ENCODE results near the gene TESPA1. TPM values are rescaled to one million over a fixed set of nuclear protein-coding genes. Genes with fewer than 3 reads are reported as not detected.

Gene TESPA1
- polyA plus RNA-seq, 1 of the 3 experiments (the other 2 are of a cell fraction) = not detected

DNA sequence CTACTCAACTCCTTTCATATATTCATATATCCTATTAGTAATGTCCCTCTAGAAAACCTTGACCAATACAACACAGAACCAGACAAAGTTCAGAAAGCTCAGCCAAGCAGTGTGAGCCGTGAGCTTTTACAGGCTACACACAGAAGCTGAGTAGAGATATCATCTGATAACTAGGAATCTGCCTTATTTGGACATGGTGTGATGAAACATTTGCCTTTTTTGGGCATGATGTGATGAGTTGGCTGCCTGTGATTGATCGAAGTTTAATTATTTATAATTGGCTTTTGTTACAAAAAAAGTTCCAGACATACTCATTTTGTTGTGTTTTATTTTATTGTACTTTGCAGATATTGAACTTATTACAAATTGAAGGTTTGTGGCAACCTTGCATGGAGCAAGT, 46.6 kb downstream of the TESPA1 start:
- H3K79me2 ChIP-seq (ENCODE audit: insufficient read depth) = no peaks in the 10 kb centered on the region
- no peaks in the 10 kb centered on the region for H3K9me2 ChIP-seq
- H3K36me3 ChIP-seq (replicated peaks in 1 of 2; ENCODE audit: control insufficient read depth in 1 of 2, insufficient read depth in 2 of 2, low read length in 1 of 2) = no peaks in the 10 kb centered on the region
- no peak for TF ChIP-seq EP300 (IDR thresholded peaks at IDR 0.05; ENCODE audit: borderline replicate concordance in 1 of 2, low read depth in 1 of 2, low read length in 1 of 2)
- TF ChIP-seq RFX5 (IDR thresholded peaks at IDR 0.05; ENCODE audit: low read length) = no peak
- TF ChIP-seq NFIC (IDR thresholded peaks at IDR 0.05; ENCODE audit: borderline replicate concordance) = no peak
- no peak for TF ChIP-seq POLR2AphosphoS5 (IDR thresholded peaks at IDR 0.05; ENCODE audit: low read depth, low read length)
- TF ChIP-seq TCF12 (IDR thresholded peaks at IDR 0.05) = no peak
- TF ChIP-seq RAD21 (IDR thresholded peaks at IDR 0.05; ENCODE audit: low read length) = no peak
- TF ChIP-seq JUND (IDR thresholded peaks at IDR 0.05) = no peak
- TF ChIP-seq GABPA (IDR thresholded peaks at IDR 0.05; ENCODE audit: low read depth) = no peak
- no peak for TF ChIP-seq ELF1 (IDR thresholded peaks at IDR 0.05)
- no peak for TF ChIP-seq SIN3A (IDR thresholded peaks at IDR 0.05; ENCODE audit: borderline replicate concordance, low read depth, low read length)
- no peak for TF ChIP-seq MXI1 (IDR thresholded peaks at IDR 0.05; ENCODE audit: low read depth, low read length)
- WGBS (ENCODE audit: low lambda C conversion rate) = 24% methylated on average over 2 of the region's 2 CpGs
- H3K27me3 ChIP-seq (ENCODE audit: insufficient read depth) = peaks cover 27% of the 10 kb centered on the region; the same call in 1 of the 2 replicates
- H3F3A ChIP-seq (replicated peaks; ENCODE audit: insufficient read depth) = peaks cover 8% of the 10 kb centered on the region
- no peaks in the 10 kb centered on the region for H4K20me1 ChIP-seq (ENCODE audit: insufficient read depth)
- H3K4me2 ChIP-seq = no peak overlapping the region
- H3K9me3 ChIP-seq = no peaks in the 10 kb centered on the region
- DNase-seq = no peak
- no peak overlapping the region for H3K4me3 ChIP-seq (ENCODE audit: low read depth in 2 of 2, low read length in 1 of 2)
- no peak overlapping the region for H3K27ac ChIP-seq (ENCODE audit: low read depth in 2 of 2, low read length in 1 of 2)
- ChIA-PET POLR2A (no interaction called here), CTCF (no interaction called here)
- no peak overlapping the region for H2AFZ ChIP-seq (ENCODE audit: low read depth)
- no peak overlapping the region for H3K9ac ChIP-seq
- no peaks in the 10 kb centered on the region for H3K4me1 ChIP-seq (ENCODE audit: control insufficient read depth in 1 of 2, insufficient read depth in 2 of 2, low read depth in 1 of 2, low read length in 1 of 2)

DNA sequence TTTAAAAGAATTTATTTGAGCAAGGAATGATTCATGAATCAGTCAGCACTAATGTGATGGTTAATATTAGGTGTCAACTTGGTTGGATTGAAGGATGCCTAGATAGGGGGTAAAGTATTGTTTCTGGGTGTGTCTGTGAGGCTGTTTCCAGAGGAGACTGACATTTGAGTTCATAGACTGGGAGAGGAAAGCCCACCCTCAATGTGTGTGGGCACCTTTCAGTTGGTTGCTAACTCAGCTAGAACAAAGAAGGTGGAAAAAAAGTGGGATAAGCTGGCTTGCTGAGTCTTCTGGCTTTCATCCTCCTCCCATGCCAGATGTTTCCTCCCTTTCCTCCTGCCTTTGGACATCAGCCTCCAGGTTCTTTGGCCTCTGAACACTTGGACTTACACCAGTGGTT, 47.2 kb downstream of the TESPA1 start:
- Histone ChIP-seq H3K9ac (no peak overlapping the region), H4K20me1 (ENCODE audit: insufficient read depth) (no peaks in the 10 kb centered on the region), H2AFZ (ENCODE audit: low read depth) (no peak overlapping the region), H3K4me1 (ENCODE audit: control insufficient read depth in 1 of 2, insufficient read depth in 2 of 2, low read depth in 1 of 2, low read length in 1 of 2) (no peaks in the 10 kb centered on the region), H3K9me2 (no peaks in the 10 kb centered on the region), H3K9me3 (no peaks in the 10 kb centered on the region), H3K79me2 (ENCODE audit: insufficient read depth) (no peaks in the 10 kb centered on the region), H3F3A (replicated peaks; ENCODE audit: insufficient read depth) (peaks cover 8% of the 10 kb centered on the region), H3K36me3 (replicated peaks in 1 of 2; ENCODE audit: control insufficient read depth in 1 of 2, insufficient read depth in 2 of 2, low read length in 1 of 2) (no peaks in the 10 kb centered on the region), H3K4me2 (no peak overlapping the region), H3K27me3 (ENCODE audit: insufficient read depth) (peaks cover 22% of the 10 kb centered on the region; the same call in 1 of the 2 replicates), H3K27ac (ENCODE audit: low read depth in 2 of 2, low read length in 1 of 2) (no peak overlapping the region), H3K4me3 (ENCODE audit: low read depth in 2 of 2, low read length in 1 of 2) (no peak overlapping the region)
- TF ChIP-seq MXI1 (IDR thresholded peaks at IDR 0.05; ENCODE audit: low read depth, low read length) (no peak), RFX5 (IDR thresholded peaks at IDR 0.05; ENCODE audit: low read length) (no peak), MEF2A (IDR thresholded peaks at IDR 0.05; ENCODE audit: borderline replicate concordance, low read depth) (no peak), TCF12 (IDR thresholded peaks at IDR 0.05) (no peak), NFIC (IDR thresholded peaks at IDR 0.05; ENCODE audit: borderline replicate concordance) (no peak), USF2 (IDR thresholded peaks at IDR 0.05; ENCODE audit: borderline replicate concordance, low read depth, low read length) (no peak), EP300 (IDR thresholded peaks at IDR 0.05; ENCODE audit: borderline replicate concordance in 1 of 2, low read depth in 1 of 2, low read length in 1 of 2) (no peak)
- no peak for DNase-seq
- POLR2A ChIA-PET = no interaction called here
- CTCF ChIA-PET = no interaction called here

DNA sequence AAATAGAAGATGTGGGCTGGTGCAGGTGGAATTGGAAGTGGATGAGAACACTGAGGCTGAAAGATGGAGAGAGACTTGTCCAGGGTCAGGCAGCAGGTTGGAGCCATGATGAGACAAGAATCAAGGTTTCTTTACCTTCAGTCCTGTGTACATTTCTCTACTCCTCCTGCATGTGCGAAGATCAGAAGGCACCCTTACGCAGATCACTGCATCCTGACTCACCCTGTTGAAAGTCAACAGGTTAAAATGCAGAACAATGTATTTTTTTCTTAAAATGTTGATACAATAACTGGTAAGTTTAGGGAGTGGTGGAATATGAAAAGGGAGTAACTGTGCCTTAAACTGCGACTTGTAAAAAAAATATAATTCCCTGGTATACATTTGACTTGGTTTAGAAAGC, 47.8 kb downstream of the TESPA1 start:
- Histone ChIP-seq H3K4me2 (no peak overlapping the region), H3K27me3 (ENCODE audit: insufficient read depth) (peaks cover 16% of the 10 kb centered on the region; the same call in 1 of the 2 replicates), H2AFZ (ENCODE audit: low read depth) (no peak overlapping the region), H3K4me1 (ENCODE audit: control insufficient read depth in 1 of 2, insufficient read depth in 2 of 2, low read depth in 1 of 2, low read length in 1 of 2) (no peaks in the 10 kb centered on the region), H3F3A (replicated peaks; ENCODE audit: insufficient read depth) (peaks cover 8% of the 10 kb centered on the region), H3K9me3 (no peaks in the 10 kb centered on the region), H4K20me1 (ENCODE audit: insufficient read depth) (no peaks in the 10 kb centered on the region), H3K4me3 (ENCODE audit: low read depth in 2 of 2, low read length in 1 of 2) (no peak overlapping the region), H3K27ac (ENCODE audit: low read depth in 2 of 2, low read length in 1 of 2) (no peak overlapping the region), H3K79me2 (ENCODE audit: insufficient read depth) (no peaks in the 10 kb centered on the region), H3K9me2 (no peaks in the 10 kb centered on the region), H3K36me3 (replicated peaks in 1 of 2; ENCODE audit: control insufficient read depth in 1 of 2, insufficient read depth in 2 of 2, low read length in 1 of 2) (no peaks in the 10 kb centered on the region), H3K9ac (no peak overlapping the region)
- DNase-seq = no peak
- 15% methylated on average over 3 of the region's 3 CpGs for WGBS (ENCODE audit: low lambda C conversion rate)
- ChIA-PET POLR2A (no interaction called here), CTCF (no interaction called here)
- TF ChIP-seq FOXJ3 (CRISPR knock-in tag; IDR thresholded peaks at IDR 0.05) (no peak), RAD21 (IDR thresholded peaks at IDR 0.05; ENCODE audit: low read length) (no peak)
